SU-DHL-6 (cell line): ENCODE measurements around the gene OR8J3.

ENCODE experiments used
- H2AFZ ChIP-seq: fragments of 200-600 bp; sonication (generic); 2 replicates; pipeline ENCODE4 v1.6.1; 2014; ENCODE audit warnings: low read depth, mild to moderate bottlenecking, moderate library complexity, mixed read lengths, antibody characterized with exemption, low read length; ENCODE audit not compliant: severe bottlenecking
- H3F3A ChIP-seq: fragments of 200-600 bp; shearing (Covaris generic); 2 replicates; pipeline ENCODE4 v1.6.0; 2016; ENCODE audit warnings: antibody characterized with exemption, mild to moderate bottlenecking; ENCODE audit not compliant: insufficient read depth
- H3K27ac ChIP-seq: fragments of 200-600 bp; sonication (generic); 2 replicates; pipeline ENCODE4 v1.5.1; 2016; ENCODE audit warnings: low read depth, mild to moderate bottlenecking, low read length, moderate library complexity, mixed read lengths
- H3K27me3 ChIP-seq: fragments of 200-600 bp; sonication (generic), shearing (Covaris generic); 2 replicates; pipeline ENCODE4 v1.6.0; 2014; ENCODE audit warnings: mild to moderate bottlenecking, low read length
- H3K36me3 ChIP-seq: fragments of 200-600 bp; sonication (generic); 2 replicates; pipeline ENCODE4 v1.6.1; 2014; ENCODE audit warnings: mild to moderate bottlenecking, low read length, mixed read lengths
- H3K4me2 ChIP-seq: fragments of 300-600, 200-600 bp; shearing (Covaris generic), sonication (generic); 2 replicates; pipeline ENCODE4 v1.6.0; 2014; ENCODE audit warnings: low read length, low read depth, mild to moderate bottlenecking; ENCODE audit not compliant: poor library complexity, severe bottlenecking
- H3K4me3 ChIP-seq: fragments of 200-600 bp; sonication (generic); 2 replicates; pipeline ENCODE4 v1.5.1; 2014; ENCODE audit warnings: antibody characterized with exemption, low read length, mild to moderate bottlenecking, mixed read lengths; ENCODE audit not compliant: insufficient read depth, poor library complexity, severe bottlenecking
- H3K79me2 ChIP-seq: fragments of 200-600 bp; sonication (generic); 2 replicates; pipeline ENCODE4 v1.6.1; 2014; ENCODE audit warnings: mild to moderate bottlenecking, low read length, moderate library complexity; ENCODE audit not compliant: insufficient read depth
- H3K9ac ChIP-seq: fragments of 200-600 bp; sonication (generic); 2 replicates; pipeline ENCODE4 v1.7.0; 2014; ENCODE audit warnings: mild to moderate bottlenecking, low read length
- H3K9me2 ChIP-seq: fragments of 200-600 bp; sonication (generic); replicated peaks from 2 replicates; pipeline ENCODE4 v1.6.1; 2014; ENCODE audit warnings: low read length; ENCODE audit not compliant: insufficient read depth
- H3K9me3 ChIP-seq: fragments of 200-600 bp; sonication (generic); 2 replicates; pipeline ENCODE4 v1.6.1; 2014; ENCODE audit warnings: low read length, mixed read lengths; ENCODE audit not compliant: insufficient read depth
- H4K20me1 ChIP-seq: fragments of 200-600 bp; sonication (generic); 2 replicates; pipeline ENCODE4 v1.6.1; 2014; ENCODE audit warnings: low read depth, mild to moderate bottlenecking, antibody characterized with exemption, low read length, moderate library complexity, mixed read lengths
- EZH2phosphoT487 ChIP-seq: fragments of 200-600 bp; sonication (generic), shearing (Covaris generic); conservative IDR thresholded peaks from 2 replicates; pipeline ENCODE4 v1.6.1; 2018; ENCODE audit warnings: mild to moderate bottlenecking, antibody characterized with exemption, low read length, moderate library complexity, mixed read lengths
- TF ChIP-seq, protein P1 (sequence below): fragments of 200-600 bp; sonication (generic); IDR thresholded peaks from one replicate; pipeline ENCODE4 v1.5.1; 2017; ENCODE audit warnings: antibody characterized with exemption, mild to moderate bottlenecking, low read length, moderate library complexity; ENCODE audit not compliant: insufficient read depth, poor library complexity, severe bottlenecking

Gene OR8J3

DNA sequence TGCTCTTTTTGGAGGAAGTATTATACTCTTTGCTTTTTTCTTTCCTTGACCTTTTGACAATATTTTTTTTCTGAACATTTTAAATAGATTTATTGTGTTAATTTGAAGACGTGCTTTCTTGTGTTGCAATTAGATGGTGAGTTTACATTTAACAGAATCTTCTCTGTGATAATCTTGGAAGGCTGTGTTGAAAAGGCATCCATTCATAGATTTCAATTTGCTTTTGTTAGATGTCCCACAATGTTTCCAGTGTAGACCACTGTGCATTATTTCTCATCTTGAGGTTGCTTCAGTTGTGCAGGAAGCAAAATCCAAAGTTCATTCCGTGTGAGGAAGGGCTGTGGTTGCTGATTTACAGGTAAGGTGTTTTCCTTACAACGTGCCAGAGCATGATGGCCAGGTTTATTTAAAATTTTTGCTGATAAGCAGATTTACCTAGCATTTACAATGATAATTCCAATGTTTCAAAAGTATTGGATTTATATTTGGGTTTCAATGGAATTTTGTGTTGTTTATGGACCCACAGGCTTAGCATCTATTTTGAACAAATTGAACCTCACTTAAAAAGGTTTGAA is 32.3 kb upstream of the OR8J3 start:
- no peak overlapping the region for H3K27ac ChIP-seq
- no peak overlapping the region for H3K4me2 ChIP-seq
- H2AFZ ChIP-seq = no peak overlapping the region
- no peaks in the 10 kb centered on the region for H3K36me3 ChIP-seq
- H3F3A ChIP-seq = no peaks in the 10 kb centered on the region
- no peaks in the 10 kb centered on the region for H3K9me3 ChIP-seq
- no peaks in the 10 kb centered on the region for H3K79me2 ChIP-seq
- no peaks in the 10 kb centered on the region for H3K27me3 ChIP-seq
- H3K9me2 ChIP-seq = no peaks in the 10 kb centered on the region
- H4K20me1 ChIP-seq = no peaks in the 10 kb centered on the region
- TF ChIP-seq, protein P1, sequence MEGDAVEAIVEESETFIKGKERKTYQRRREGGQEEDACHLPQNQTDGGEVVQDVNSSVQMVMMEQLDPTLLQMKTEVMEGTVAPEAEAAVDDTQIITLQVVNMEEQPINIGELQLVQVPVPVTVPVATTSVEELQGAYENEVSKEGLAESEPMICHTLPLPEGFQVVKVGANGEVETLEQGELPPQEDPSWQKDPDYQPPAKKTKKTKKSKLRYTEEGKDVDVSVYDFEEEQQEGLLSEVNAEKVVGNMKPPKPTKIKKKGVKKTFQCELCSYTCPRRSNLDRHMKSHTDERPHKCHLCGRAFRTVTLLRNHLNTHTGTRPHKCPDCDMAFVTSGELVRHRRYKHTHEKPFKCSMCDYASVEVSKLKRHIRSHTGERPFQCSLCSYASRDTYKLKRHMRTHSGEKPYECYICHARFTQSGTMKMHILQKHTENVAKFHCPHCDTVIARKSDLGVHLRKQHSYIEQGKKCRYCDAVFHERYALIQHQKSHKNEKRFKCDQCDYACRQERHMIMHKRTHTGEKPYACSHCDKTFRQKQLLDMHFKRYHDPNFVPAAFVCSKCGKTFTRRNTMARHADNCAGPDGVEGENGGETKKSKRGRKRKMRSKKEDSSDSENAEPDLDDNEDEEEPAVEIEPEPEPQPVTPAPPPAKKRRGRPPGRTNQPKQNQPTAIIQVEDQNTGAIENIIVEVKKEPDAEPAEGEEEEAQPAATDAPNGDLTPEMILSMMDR = no peak
- TF ChIP-seq EZH2phosphoT487 = no peak
- H3K4me3 ChIP-seq = no peak overlapping the region
- no peak overlapping the region for H3K9ac ChIP-seq

DNA sequence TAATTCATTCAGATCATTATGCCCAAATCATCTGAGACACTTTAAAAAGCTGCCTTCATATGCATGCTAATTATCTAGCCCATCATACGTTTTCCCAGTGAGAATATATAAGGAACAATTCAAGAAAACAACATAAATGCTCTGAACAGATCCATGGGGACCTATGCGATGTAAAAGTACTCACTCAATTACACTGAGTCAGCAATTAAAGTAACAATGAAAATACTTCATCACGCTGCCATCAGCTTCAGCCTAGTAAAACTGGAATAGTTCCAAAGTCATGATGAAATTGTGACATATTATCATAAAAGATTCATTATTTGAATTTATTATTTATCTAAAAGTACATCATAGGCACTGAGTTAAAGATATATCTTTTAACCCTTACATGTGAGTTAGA is 23.8 kb upstream of the OR8J3 start:
- H3K9me2 ChIP-seq = no peaks in the 10 kb centered on the region
- no peaks in the 10 kb centered on the region for H3K79me2 ChIP-seq
- H3K9ac ChIP-seq = no peak overlapping the region
- H3K4me3 ChIP-seq = no peak overlapping the region
- no peaks in the 10 kb centered on the region for H3F3A ChIP-seq
- no peaks in the 10 kb centered on the region for H3K27me3 ChIP-seq
- H3K4me2 ChIP-seq = no peak overlapping the region
- no peak overlapping the region for H2AFZ ChIP-seq
- TF ChIP-seq, protein P1 = no peak
- no peak for TF ChIP-seq EZH2phosphoT487
- H4K20me1 ChIP-seq = no peaks in the 10 kb centered on the region
- no peak overlapping the region for H3K27ac ChIP-seq
- H3K36me3 ChIP-seq = no peaks in the 10 kb centered on the region
- H3K9me3 ChIP-seq = no peaks in the 10 kb centered on the region

DNA sequence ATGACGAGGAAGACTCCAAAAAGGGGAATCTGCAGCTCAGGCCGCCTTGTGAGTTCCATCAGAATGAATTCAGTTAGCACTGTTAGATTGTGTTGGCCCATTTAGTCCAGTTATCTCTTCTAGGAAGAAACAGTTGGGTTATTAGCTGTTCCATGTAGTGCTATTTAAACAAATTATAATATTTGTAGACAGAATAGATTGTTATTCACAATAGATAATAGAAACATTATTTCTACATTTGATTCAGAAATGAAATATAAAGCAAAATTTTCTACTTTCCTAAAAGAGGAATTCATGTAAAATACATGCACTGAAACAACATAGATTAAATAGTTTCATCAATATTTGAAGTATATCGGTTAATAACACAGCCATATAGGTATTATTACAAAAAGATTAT is 20.2 kb upstream of the OR8J3 start, which contains the start of gene OR8K5:
Gene OR8K5, minus strand, starts transcription at position 101 of the 400 bp plus-strand sequence. Its CDS starts 0 bp downstream, at position 101.
- Histone ChIP-seq H3K4me2 (no peak within 1 kb of the TSS), H3K9me3 (no peaks in the 10 kb centered on the region), H3K79me2 (no peaks in the 10 kb centered on the region), H3K27me3 (no peaks in the 10 kb centered on the region), H2AFZ (no peak within 1 kb of the TSS), H4K20me1 (no peaks in the 10 kb centered on the region), H3K9ac (no peak within 1 kb of the TSS), H3K4me3 (no peak within 1 kb of the TSS), H3F3A (no peaks in the 10 kb centered on the region), H3K36me3 (no peaks in the 10 kb centered on the region), H3K9me2 (no peaks in the 10 kb centered on the region), H3K27ac (no peak within 1 kb of the TSS)
- TF ChIP-seq, protein P1 = no peak
- no peak for TF ChIP-seq EZH2phosphoT487
